A673 (cell line): ENCODE results near the gene EPS8. TPM values are rescaled to one million over a fixed set of nuclear protein-coding genes. Genes with fewer than 3 reads are reported as not detected.

Source experiments
- BruUV-seq: library from RNA; stranded (reverse); fragments of 400-500 nt; replicated peaks from 2 replicates; lab custom pipeline; 2021; lab: Mats Ljungman, UMichigan
- CTCF ChIA-PET: fragments of 300-600 bp; sonication (Branson Sonifier 250); formaldehyde crosslinking; loops from one replicate; lab custom pipeline; 2022; ENCODE audit warnings: antibody characterized with exemption; lab: Charles Lee
- POLR2A ChIA-PET: fragments of 300-600 bp; sonication (Branson Sonifier 250); formaldehyde crosslinking; loops from one replicate; lab custom pipeline; 2022; ENCODE audit warnings: antibody characterized with exemption; ENCODE audit not compliant: low non-redundant PET; lab: Charles Lee
- DNase-seq: peaks from one replicate; pipeline ENCODE4 v3.0.0-alpha.2; 2015; ENCODE audit warnings: low spot score
- H3K27ac ChIP-seq: fragments of 200-600 bp; sonication (generic); 2 replicates; pipeline ENCODE4 v1.5.1; 2016; ENCODE audit warnings: mixed run types, low read depth, mild to moderate bottlenecking, mixed read lengths, antibody characterized with exemption, low read length; ENCODE audit not compliant: poor library complexity, severe bottlenecking
- H3K27me3 ChIP-seq: fragments of 200-600 bp; sonication (generic); replicated peaks from 2 replicates; pipeline ENCODE4 v1.6.1; 2017; ENCODE audit warnings: mixed run types, low read depth, mild to moderate bottlenecking, mixed read lengths, antibody characterized with exemption, low read length; ENCODE audit not compliant: insufficient read depth, poor library complexity
- H3K36me3 ChIP-seq: fragments of 200-600 bp; sonication (generic); 2 replicates; pipeline ENCODE4 v1.6.1; 2016; ENCODE audit warnings: mixed run types, mild to moderate bottlenecking, mixed read lengths, antibody characterized with exemption, low read length; ENCODE audit not compliant: insufficient read depth, poor library complexity, severe bottlenecking
- H3K4me1 ChIP-seq: fragments of 200-600 bp; sonication (generic); 2 replicates; pipeline ENCODE4 v1.6.1; 2017; ENCODE audit warnings: mixed run types, mild to moderate bottlenecking, mixed read lengths, antibody characterized with exemption, low read length; ENCODE audit not compliant: insufficient read depth, poor library complexity, severe bottlenecking
- H3K4me3 ChIP-seq: fragments of 200-600 bp; sonication (generic); 2 replicates; pipeline ENCODE4 v1.5.1; 2016; ENCODE audit warnings: low read depth, mixed run types, mild to moderate bottlenecking, mixed read lengths, low read length; ENCODE audit not compliant: poor library complexity, severe bottlenecking
- H3K9me3 ChIP-seq: fragments of 200-600 bp; sonication (generic); 2 replicates; pipeline ENCODE4 v1.6.1; 2016; ENCODE audit warnings: mixed run types, low read depth, mild to moderate bottlenecking, mixed read lengths, antibody characterized with exemption, low read length; ENCODE audit not compliant: poor library complexity, severe bottlenecking
- CTCF ChIP-seq: fragments of 300-800, 200-600 bp; sonication (generic); conservative IDR thresholded peaks from 2 replicates; pipeline ENCODE4 v1.5.1; 2017; ENCODE audit warnings: low read depth, mild to moderate bottlenecking, antibody characterized with exemption, low read length, moderate library complexity, mixed read lengths
- EZH2 ChIP-seq: fragments of 200-600 bp; sonication (generic); IDR thresholded peaks from 2 replicates; pipeline ENCODE4 v1.6.1; 2017; ENCODE audit warnings: borderline replicate concordance, low read depth, mild to moderate bottlenecking, mixed read lengths, antibody characterized with exemption, low read length; ENCODE audit not compliant: poor library complexity, severe bottlenecking
- intact Hi-C: fragments of 100-400 bp; cut with micrococcal nuclease; formaldehyde crosslinking; loops from one replicate; pipeline ENCODE4 v1.10.0; 2022; ENCODE audit not compliant: unreplicated experiment
- total RNA-seq: library from RNA; stranded (reverse); gene quantifications from 2 replicates; pipeline ENCODE4 v1.2.3, GENCODE V29; 2021

Gene EPS8
- total RNA-seq, 1 experiment from 2014 or later, result 14.0 TPM

DNA sequence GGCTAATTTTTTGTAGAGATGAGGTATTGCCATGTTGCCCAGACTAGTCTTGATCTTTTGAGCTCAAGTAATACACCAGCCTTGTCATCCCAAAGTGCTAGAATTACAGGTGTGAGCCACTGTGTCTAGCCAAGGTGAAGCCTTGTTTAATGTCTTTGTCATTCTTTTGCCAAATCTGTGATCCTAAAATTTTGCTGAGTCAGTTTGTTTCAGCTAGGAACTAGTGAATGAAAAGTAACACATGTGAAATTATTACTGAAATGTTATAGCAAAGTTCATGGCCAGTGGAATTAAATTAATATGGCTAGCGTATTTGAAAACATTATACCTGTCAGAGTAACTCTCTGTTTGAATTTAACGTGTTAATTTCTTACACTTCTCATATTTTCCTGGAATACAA is 26.5 kb upstream of the EPS8 start:
- ChIA-PET CTCF (no interaction called here), POLR2A (no interaction called here)
- DNase-seq, result no peak
- Histone ChIP-seq H3K9me3 (peaks cover 4% of the 10 kb centered on the region), H3K4me3 (no peak overlapping the region), H3K27ac (no peak overlapping the region), H3K36me3 (no peaks in the 10 kb centered on the region), H3K27me3 (no peaks in the 10 kb centered on the region), H3K4me1 (no peaks in the 10 kb centered on the region)
- no TSS peak for BruUV-seq
- no peak for TF ChIP-seq CTCF
- no peak for TF ChIP-seq EZH2
- intact Hi-C loops, result no loop called here

GRCh38 chr12:15811214-15812127 is 22.3 kb upstream of the EPS8 start:
- no peak overlapping the region for H3K27ac ChIP-seq
- H3K36me3 ChIP-seq, result no peaks in the 10 kb centered on the region
- no peak for DNase-seq
- intact Hi-C loops, result no loop called here
- TF ChIP-seq EZH2, result no peak
- TF ChIP-seq CTCF, result no peak
- H3K4me3 ChIP-seq, result no peak overlapping the region
- CTCF ChIA-PET, result no interaction called here
- POLR2A ChIA-PET, result no interaction called here
- H3K9me3 ChIP-seq, result no peaks in the 10 kb centered on the region
- H3K27me3 ChIP-seq, result no peaks in the 10 kb centered on the region
- H3K4me1 ChIP-seq, result no peaks in the 10 kb centered on the region
- no TSS peak for BruUV-seq

GRCh38 chr12:15808652-15809051 is 19.5 kb upstream of the EPS8 start:
- H3K4me1 ChIP-seq, result no peaks in the 10 kb centered on the region
- H3K9me3 ChIP-seq, result no peaks in the 10 kb centered on the region
- no peak overlapping the region for H3K4me3 ChIP-seq
- H3K36me3 ChIP-seq, result no peaks in the 10 kb centered on the region
- H3K27me3 ChIP-seq, result no peaks in the 10 kb centered on the region
- POLR2A ChIA-PET, result no interaction called here
- no peak for DNase-seq
- no TSS peak for BruUV-seq
- intact Hi-C loops, result no loop called here
- TF ChIP-seq EZH2 (no peak), CTCF (no peak)
- no peak overlapping the region for H3K27ac ChIP-seq
- CTCF ChIA-PET, result no interaction called here
